Measurements from ENCODE around the gene NRAP.
"Not testable (repeated sequence)": the region's sequence is repeated elsewhere in the genome, so short reads cannot be mapped to it uniquely, and the experiment has no call there.

NRAP gene

GRCh38 chr10:113681533-113682470 is 18.0 kb upstream of the NRAP start:
- peak; percentile 50 for DNase-seq

GRCh38 chr10:113680190-113681111 is 16.6 kb upstream of the NRAP start:
- DNase-seq, result peak; percentile 45

- peak; percentile 87 for DNase-seq
These were observed 15.8 kb upstream of the NRAP start, which contains the start of gene CASP7 for GRCh38 chr10:113679463-113680189. Gene CASP7 (plus strand): TSS chr10:113679912. CDS start chr10:113697494, 17,582 bp downstream.

- no peak for DNase-seq
These were observed 2.9 kb upstream of the NRAP start for GRCh38 chr10:113666682-113667252.

GRCh38 chr10:113665806-113666354 is 2.0 kb upstream of the NRAP start:
- no peak for DNase-seq

GRCh38 chr10:113665352-113665751 is 1.5 kb upstream of the NRAP start:
- no peak for DNase-seq

GRCh38 chr10:113663142-113663541 is 699 bp downstream of the NRAP start:
- no peak for DNase-seq

- DNase-seq, result no peak
These were observed 2.5 kb downstream of the NRAP start for GRCh38 chr10:113661332-113661731.

- no peak for DNase-seq
These were observed 6.3 kb downstream of the NRAP start for GRCh38 chr10:113657544-113657943.

GRCh38 chr10:113656896-113657295 is 6.9 kb downstream of the NRAP start:
- DNase-seq, result no peak

- not testable (repeated sequence) for DNase-seq
These were observed 11.4 kb downstream of the NRAP start for GRCh38 chr10:113652456-113652855.

GRCh38 chr10:113651898-113652297 is 11.9 kb downstream of the NRAP start:
- no peak for DNase-seq

- DNase-seq, result no peak
These were observed 12.8 kb downstream of the NRAP start for GRCh38 chr10:113651021-113651420.

GRCh38 chr10:113650172-113650571 is 13.7 kb downstream of the NRAP start:
- DNase-seq, result no peak

GRCh38 chr10:113648478-113648877 is 15.4 kb downstream of the NRAP start:
- DNase-seq, result no peak

GRCh38 chr10:113647812-113648211 is 16.0 kb downstream of the NRAP start:
- no peak for DNase-seq

GRCh38 chr10:113646336-113647201 is 17.3 kb downstream of the NRAP start:
- DNase-seq, result no peak

- no peak for DNase-seq
These were observed 19.4 kb downstream of the NRAP start for GRCh38 chr10:113644185-113645120.

- DNase-seq, result no peak
These were observed 20.7 kb downstream of the NRAP start for GRCh38 chr10:113643183-113643582.

- no peak for DNase-seq
These were observed 22.1 kb downstream of the NRAP start for GRCh38 chr10:113641702-113642101.
